SU-DHL-6 (cell line): ENCODE data around the gene TACO1.

Experiments used
- H2AFZ ChIP-seq: fragments of 200-600 bp; sonication (generic); 2 replicates; pipeline ENCODE4 v1.6.1; 2014; ENCODE audit warnings: low read depth, mild to moderate bottlenecking, moderate library complexity, mixed read lengths, antibody characterized with exemption, low read length; ENCODE audit not compliant: severe bottlenecking
- H3F3A ChIP-seq: fragments of 200-600 bp; shearing (Covaris generic); 2 replicates; pipeline ENCODE4 v1.6.0; 2016; ENCODE audit warnings: antibody characterized with exemption, mild to moderate bottlenecking; ENCODE audit not compliant: insufficient read depth
- H3K27ac ChIP-seq: fragments of 200-600 bp; sonication (generic); 2 replicates; pipeline ENCODE4 v1.5.1; 2016; ENCODE audit warnings: low read depth, mild to moderate bottlenecking, low read length, moderate library complexity, mixed read lengths
- H3K27me3 ChIP-seq: fragments of 200-600 bp; sonication (generic), shearing (Covaris generic); 2 replicates; pipeline ENCODE4 v1.6.0; 2014; ENCODE audit warnings: mild to moderate bottlenecking, low read length
- H3K36me3 ChIP-seq: fragments of 200-600 bp; sonication (generic); 2 replicates; pipeline ENCODE4 v1.6.1; 2014; ENCODE audit warnings: mild to moderate bottlenecking, low read length, mixed read lengths
- H3K4me2 ChIP-seq: fragments of 300-600, 200-600 bp; shearing (Covaris generic), sonication (generic); 2 replicates; pipeline ENCODE4 v1.6.0; 2014; ENCODE audit warnings: low read length, low read depth, mild to moderate bottlenecking; ENCODE audit not compliant: poor library complexity, severe bottlenecking
- H3K4me3 ChIP-seq: fragments of 200-600 bp; sonication (generic); 2 replicates; pipeline ENCODE4 v1.5.1; 2014; ENCODE audit warnings: antibody characterized with exemption, low read length, mild to moderate bottlenecking, mixed read lengths; ENCODE audit not compliant: insufficient read depth, poor library complexity, severe bottlenecking
- H3K79me2 ChIP-seq: fragments of 200-600 bp; sonication (generic); 2 replicates; pipeline ENCODE4 v1.6.1; 2014; ENCODE audit warnings: mild to moderate bottlenecking, low read length, moderate library complexity; ENCODE audit not compliant: insufficient read depth
- H3K9ac ChIP-seq: fragments of 200-600 bp; sonication (generic); 2 replicates; pipeline ENCODE4 v1.7.0; 2014; ENCODE audit warnings: mild to moderate bottlenecking, low read length
- H3K9me2 ChIP-seq: fragments of 200-600 bp; sonication (generic); replicated peaks from 2 replicates; pipeline ENCODE4 v1.6.1; 2014; ENCODE audit warnings: low read length; ENCODE audit not compliant: insufficient read depth
- H3K9me3 ChIP-seq: fragments of 200-600 bp; sonication (generic); 2 replicates; pipeline ENCODE4 v1.6.1; 2014; ENCODE audit warnings: low read length, mixed read lengths; ENCODE audit not compliant: insufficient read depth
- H4K20me1 ChIP-seq: fragments of 200-600 bp; sonication (generic); 2 replicates; pipeline ENCODE4 v1.6.1; 2014; ENCODE audit warnings: low read depth, mild to moderate bottlenecking, antibody characterized with exemption, low read length, moderate library complexity, mixed read lengths
- CTCF ChIP-seq: fragments of 200-600 bp; sonication (generic); IDR thresholded peaks from one replicate; pipeline ENCODE4 v1.5.1; 2017; ENCODE audit warnings: antibody characterized with exemption, mild to moderate bottlenecking, low read length, moderate library complexity; ENCODE audit not compliant: insufficient read depth, poor library complexity, severe bottlenecking
- EZH2phosphoT487 ChIP-seq: fragments of 200-600 bp; sonication (generic), shearing (Covaris generic); conservative IDR thresholded peaks from 2 replicates; pipeline ENCODE4 v1.6.1; 2018; ENCODE audit warnings: mild to moderate bottlenecking, antibody characterized with exemption, low read length, moderate library complexity, mixed read lengths

The TACO1 gene

GRCh38 chr17:63609816-63610573 is 9.3 kb downstream of the TACO1 start:
- Histone ChIP-seq H3K79me2 (no peaks in the 10 kb centered on the region), H3K36me3 (peaks cover 5% of the 10 kb centered on the region; the same call in 1 of the 2 replicates), H3K4me2 (no peak overlapping the region), H3K27ac (no peak overlapping the region), H3K9ac (no peak overlapping the region), H3K9me2 (no peaks in the 10 kb centered on the region), H3K9me3 (no peaks in the 10 kb centered on the region), H4K20me1 (no peaks in the 10 kb centered on the region), H3K27me3 (no peaks in the 10 kb centered on the region), H2AFZ (no peak overlapping the region), H3K4me3 (no peak overlapping the region), H3F3A (no peaks in the 10 kb centered on the region)
- TF ChIP-seq CTCF (no peak), EZH2phosphoT487 (no peak)

GRCh38 chr17:63610854-63611253 is 10.2 kb downstream of the TACO1 start:
- no peaks in the 10 kb centered on the region for H3K9me3 ChIP-seq
- no peak overlapping the region for H3K4me2 ChIP-seq
- peaks cover 5% of the 10 kb centered on the region; the same call in 1 of the 2 replicates for H3K36me3 ChIP-seq
- TF ChIP-seq CTCF: no peak
- no peak for TF ChIP-seq EZH2phosphoT487
- H3K27ac ChIP-seq: no peak overlapping the region
- no peaks in the 10 kb centered on the region for H4K20me1 ChIP-seq
- H3K79me2 ChIP-seq: no peaks in the 10 kb centered on the region
- H3K4me3 ChIP-seq: no peak overlapping the region
- no peak overlapping the region for H2AFZ ChIP-seq
- H3K9me2 ChIP-seq: no peaks in the 10 kb centered on the region
- H3F3A ChIP-seq: no peaks in the 10 kb centered on the region
- H3K9ac ChIP-seq: no peak overlapping the region
- H3K27me3 ChIP-seq: no peaks in the 10 kb centered on the region

DNA sequence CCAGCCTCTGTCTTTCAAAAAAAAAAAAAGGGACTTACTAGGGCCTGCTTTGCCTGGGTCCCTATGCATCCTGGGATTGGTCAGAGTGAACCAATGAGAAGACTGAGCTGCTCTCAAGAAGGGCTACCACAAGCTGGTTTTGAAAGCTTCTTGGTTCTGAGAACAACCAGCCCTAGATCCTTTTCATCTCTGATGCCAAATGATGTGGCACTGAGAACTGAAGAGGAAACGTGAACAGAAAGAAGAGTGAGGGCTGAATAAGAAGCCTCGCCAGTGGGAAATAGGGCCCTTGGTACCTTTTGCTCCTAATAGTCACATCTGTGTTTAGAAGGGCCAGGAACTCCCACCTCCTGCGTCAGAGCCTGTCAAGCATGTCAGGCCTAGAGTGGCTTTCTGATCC is 10.7 kb downstream of the TACO1 start:
- Histone ChIP-seq H3K27ac (no peak overlapping the region), H3K9ac (no peak overlapping the region), H3K4me2 (no peak overlapping the region), H4K20me1 (no peaks in the 10 kb centered on the region), H3K36me3 (peaks cover 5% of the 10 kb centered on the region; the same call in 1 of the 2 replicates), H3K9me3 (no peaks in the 10 kb centered on the region), H3K79me2 (no peaks in the 10 kb centered on the region), H3K27me3 (no peaks in the 10 kb centered on the region), H3K4me3 (no peak overlapping the region), H3K9me2 (no peaks in the 10 kb centered on the region), H3F3A (no peaks in the 10 kb centered on the region), H2AFZ (no peak overlapping the region)
- TF ChIP-seq EZH2phosphoT487 (no peak), CTCF (no peak)
